Panc1 (cell line): ENCODE data around the gene SNHG17.

Experiments used
- CTCF ChIP-seq: fragments of 450-650 bp; IDR thresholded peaks from 2 replicates; pipeline ENCODE4 v1.5.1; 2017; ENCODE audit warnings: mild to moderate bottlenecking
- POLR2AphosphoS5 ChIP-seq: IDR thresholded peaks from 2 replicates; pipeline ENCODE4 v1.6.1; 2012; ENCODE audit warnings: mild to moderate bottlenecking, low read depth, low read length, moderate library complexity
- REST ChIP-seq, 2 experiments: IDR thresholded peaks; 2 replicates each; pipeline ENCODE4 v1.6.1; 2011 to 2012; ENCODE audit warnings: low read depth in 2 of 2, control low read depth in 1 of 2, low read length in 1 of 2, mild to moderate bottlenecking in 1 of 2, moderate library complexity in 1 of 2; ENCODE audit not compliant: insufficient read depth in 1 of 2
- SIN3A ChIP-seq: IDR thresholded peaks from 2 replicates; pipeline ENCODE4 v1.6.1; 2012; ENCODE audit warnings: low read depth, mild to moderate bottlenecking, low read length, moderate library complexity, borderline replicate concordance; ENCODE audit not compliant: insufficient read depth

- no peak for TF ChIP-seq CTCF
- no peak for TF ChIP-seq SIN3A
- no peak for TF ChIP-seq POLR2AphosphoS5
- TF ChIP-seq REST (IDR thresholded peaks at IDR 0.05; ENCODE audit: insufficient read depth in 1 of 2, low read depth in 2 of 2, low read length in 1 of 2), result no peak
Measured at GRCh38 chr20:38454556-38455473, 19.7 kb upstream of the SNHG17 start.
